K562 (cell line): ENCODE results near the gene ZNF862. TPM values are rescaled to one million over a fixed set of nuclear protein-coding genes. Genes with fewer than 3 reads are reported as not detected.
A peak's percentile ranks its signal among the peaks of the same experiment; 100 is the strongest.

Source experiments
- ATAC-seq: fragments of 200-7000 bp; cut with Tn5 transposase; 3 replicates; pipeline ENCODE4 v1.9.1; 2020; ENCODE audit warnings: moderate library complexity
- BruUV-seq: library from RNA; stranded (reverse); fragments of 400-500 nt; replicated peaks from 2 replicates; lab custom pipeline; 2021; lab: Mats Ljungman, UMichigan
- CTCF ChIA-PET: fragments of 300-600 bp; formaldehyde crosslinking; extraction: SDS; loops from one replicate; lab custom pipeline; 2021; ENCODE audit warnings: low intra/inter-chr PET ratio; lab: Yijun Ruan, JAX
- POLR2A ChIA-PET: fragments of 300-600, 350-650 bp; sonication (Branson Sonifier 250); formaldehyde crosslinking; extraction: SDS; loops from one replicate; lab custom pipeline; 2021; ENCODE audit warnings: antibody characterized with exemption, inconsistent platforms; lab: Yijun Ruan, JAX
- DNase-seq, 4 experiments: peaks; one replicate each; pipeline versions ENCODE4 v3.0.0 to v3.0.0-alpha.2; 2011 to 2018; ENCODE audit warnings: low spot score in 3 of 4, mixed read lengths in 3 of 4; ENCODE audit errors: extremely low read depth in 1 of 4
- FAIRE-seq: peaks from 2 replicates; lab custom pipeline; 2011; peaks lifted over from hg19 to GRCh38; lab: Jason Lieb, UNC
- H2AFZ ChIP-seq: 2 replicates; pipeline ENCODE4 v1.6.0; 2011; ENCODE audit warnings: low read depth, low read length, control low read depth, inconsistent platforms
- H3K27ac ChIP-seq: fragments of 200-600 bp; 3 replicates; pipeline ENCODE4 v1.8.0; 2011; ENCODE audit warnings: low read depth, mild to moderate bottlenecking, control low read depth, inconsistent platforms, low read length, moderate library complexity, mixed read lengths; ENCODE audit errors: extremely low read depth
- H3K27me3 ChIP-seq, 2 experiments: fragments of 300-600 bp in 1 of 2; 2 replicates in 1 of 2; 3 replicates in 1 of 2; pipeline versions ENCODE4 v1.6.0 to v1.8.0; 2011; ENCODE audit warnings: inconsistent platforms in 2 of 2, low read length in 2 of 2, mild to moderate bottlenecking in 1 of 2, mixed read lengths in 1 of 2, moderate library complexity in 1 of 2; ENCODE audit not compliant: control insufficient read depth in 2 of 2, insufficient read depth in 2 of 2
- H3K36me3 ChIP-seq: fragments of 300-600 bp; 3 replicates; pipeline ENCODE4 v1.8.0; 2011; ENCODE audit warnings: mild to moderate bottlenecking, low read length, inconsistent platforms; ENCODE audit not compliant: control insufficient read depth, insufficient read depth
- H3K4me1 ChIP-seq, 2 experiments: fragments of 200-600 bp in 1 of 2; replicated peaks in 1 of 2; 2 replicates in 1 of 2; 3 replicates in 1 of 2; pipeline versions ENCODE4 v1.5.1 to v1.8.0; 2011; ENCODE audit warnings: inconsistent platforms in 2 of 2, low read length in 2 of 2, mild to moderate bottlenecking in 1 of 2, mixed read lengths in 1 of 2, moderate library complexity in 1 of 2; ENCODE audit not compliant: control insufficient read depth in 2 of 2, insufficient read depth in 2 of 2
- H3K4me2 ChIP-seq: 2 replicates; pipeline ENCODE4 v1.6.1; 2011; ENCODE audit warnings: low read length, control low read depth, inconsistent platforms, mixed read lengths; ENCODE audit not compliant: insufficient read depth
- H3K4me3 ChIP-seq: fragments of 200-600 bp; sonication (generic), shearing (Covaris generic); 2 replicates; pipeline ENCODE4 v1.5.1; 2016; ENCODE audit warnings: control low read depth, inconsistent platforms
- H3K79me2 ChIP-seq: fragments of 200-600 bp; 3 replicates; pipeline ENCODE4 v1.8.0; 2011; ENCODE audit warnings: low read length, inconsistent platforms; ENCODE audit not compliant: control insufficient read depth, insufficient read depth
- H3K9ac ChIP-seq, 2 experiments: 2 replicates each; pipeline versions ENCODE4 v1.6.0 to v1.6.1; 2011; ENCODE audit warnings: low read depth in 2 of 2, low read length in 2 of 2, control low read depth in 1 of 2, inconsistent platforms in 1 of 2, mild to moderate bottlenecking in 1 of 2, mixed read lengths in 1 of 2; ENCODE audit not compliant: insufficient read depth in 1 of 2
- H3K9me1 ChIP-seq: one replicate; pipeline ENCODE4 v1.6.0; 2011; ENCODE audit warnings: inconsistent platforms, mild to moderate bottlenecking, low read length, moderate library complexity; ENCODE audit not compliant: control insufficient read depth, insufficient read depth
- H3K9me3 ChIP-seq: replicated peaks from 2 replicates; pipeline ENCODE4 v1.5.1; 2011; ENCODE audit warnings: low read depth, low read length, inconsistent platforms; ENCODE audit not compliant: control insufficient read depth, insufficient read depth
- H4K20me1 ChIP-seq: replicated peaks from 2 replicates; pipeline ENCODE4 v1.6.1; 2011; ENCODE audit warnings: low read length, inconsistent platforms, mixed read lengths; ENCODE audit not compliant: control insufficient read depth, insufficient read depth
- NR1H2 ChIP-seq: sonication (generic); formaldehyde crosslinking; IDR thresholded peaks from 2 replicates; pipeline ENCODE4 v1.4.0; 2020; ENCODE audit warnings: mild to moderate bottlenecking, missing genetic modification reagents
- WGBS: fragments of 100-300 bp; shearing (Covaris generic); methylation state at CpG from one replicate; pipeline ENCODE4 v1.1.6; 2016; ENCODE audit warnings: low coverage, mixed read lengths; ENCODE audit not compliant: insufficient coverage; ENCODE audit errors: missing lambda C conversion rate; 5-methylcytosine and 5-hydroxymethylcytosine counted together
- in situ Hi-C: fragments of 300-500 bp; cut with MboI; formaldehyde crosslinking; loops from 4 replicates; pipeline ENCODE4 v1.15.0; 2018; ENCODE audit warnings: inconsistent platforms, mixed read lengths
- intact Hi-C: fragments of 100-400 bp; cut with micrococcal nuclease; formaldehyde crosslinking; loops from 2 replicates; pipeline ENCODE4 v1.14.2; 2022
- polyA plus RNA-seq, 8 experiments: library from polyadenylated mRNA; depleted of rRNA in 4 of 8; stranded (reverse) in 5 of 8; unstranded in 3 of 8; fragments of >200 nt; fragmentation: Nextera tagmentation in 2 of 8; fragmentation: Illumina TruSeq in 1 of 8; extraction: Ambion mirVana in 2 of 8; extraction: Trizol in 1 of 8; gene quantifications; 2 replicates each; pipeline versions ENCODE4 v1.2.1 to v1.2.3, GENCODE V29; 2011 to 2014; ENCODE audit warnings: inconsistent platforms in 1 of 8, missing spikeins in 1 of 8
- total RNA-seq, 7 experiments: library from RNA; depleted of rRNA in 6 of 7; stranded (reverse); fragments of >200 nt in 6 of 7; fragmentation: Illumina TruSeq in 2 of 7; extraction: Trizol in 2 of 7; gene quantifications; 2 replicates each; pipeline versions ENCODE4 v1.2.1 to v1.2.3, GENCODE V29; 2011 to 2021; ENCODE audit warnings: low replicate concordance in 1 of 7
- TF ChIP-seq, protein P1 (sequence below): sonication (generic); formaldehyde crosslinking; IDR thresholded peaks from 2 replicates; pipeline ENCODE4 v1.8.0; 2022; ENCODE audit warnings: missing genetic modification reagents, mild to moderate bottlenecking, moderate library complexity, borderline replicate concordance

Gene ZNF862
- total and polyA plus RNA-seq, 9 of the 15 experiments (the other 6 are each of a cell fraction or from before 2014, with no cell fraction given), result 1.1 to 3.9 (median 2.6) TPM

DNA sequence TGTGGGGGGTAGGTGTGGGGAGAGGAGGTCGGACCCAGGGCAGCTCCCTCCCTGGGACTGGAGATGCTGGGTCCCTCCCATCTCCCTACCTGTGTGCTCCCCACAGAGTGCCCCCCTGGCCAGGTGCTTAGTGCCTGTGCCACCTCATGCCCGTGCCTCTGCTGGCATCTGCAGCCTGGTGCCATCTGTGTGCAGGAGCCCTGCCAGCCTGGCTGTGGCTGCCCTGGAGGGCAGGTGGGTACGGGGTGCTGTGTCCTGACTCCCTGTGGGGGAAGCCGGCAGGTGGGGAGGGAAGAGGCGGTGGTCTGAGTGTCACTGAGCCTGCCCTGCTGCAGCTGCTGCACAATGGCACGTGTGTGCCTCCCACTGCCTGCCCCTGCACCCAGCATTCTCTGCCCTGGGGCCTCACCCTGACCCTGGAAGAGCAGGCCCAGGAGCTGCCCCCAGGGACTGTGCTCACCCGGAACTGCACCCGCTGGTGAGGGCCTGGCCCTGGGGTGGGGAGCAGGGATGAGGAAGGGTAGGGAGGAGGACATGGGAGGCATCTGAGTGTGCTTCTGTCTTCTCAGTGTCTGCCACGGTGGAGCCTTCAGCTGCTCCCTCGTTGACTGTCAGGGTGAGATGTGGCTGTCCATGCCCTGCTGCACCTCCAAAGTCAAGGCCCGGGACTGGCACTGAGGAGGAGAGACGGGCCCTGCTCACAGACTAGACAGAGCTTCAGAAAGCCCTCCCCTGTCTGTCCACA lies 11.7 kb upstream of the ZNF862 start:
- no peaks in the 10 kb centered on the region for H3K79me2 ChIP-seq
- intact Hi-C loops (no loop called here), in situ Hi-C loops (no loop called here)
- no peaks in the 10 kb centered on the region for H3K9me3 ChIP-seq
- H3K4me1 ChIP-seq, result peaks cover 14 to 65% of the 10 kb centered on the region in 2 experiments
- H4K20me1 ChIP-seq, result peaks cover 32% of the 10 kb centered on the region
- no peak overlapping the region for H3K27ac ChIP-seq
- no peak for ATAC-seq
- no peak overlapping the region for H2AFZ ChIP-seq
- peaks cover 15 to 55% of the 10 kb centered on the region in 2 experiments; a peak in 4 of 5 replicates for H3K27me3 ChIP-seq
- TF ChIP-seq, protein P1, sequence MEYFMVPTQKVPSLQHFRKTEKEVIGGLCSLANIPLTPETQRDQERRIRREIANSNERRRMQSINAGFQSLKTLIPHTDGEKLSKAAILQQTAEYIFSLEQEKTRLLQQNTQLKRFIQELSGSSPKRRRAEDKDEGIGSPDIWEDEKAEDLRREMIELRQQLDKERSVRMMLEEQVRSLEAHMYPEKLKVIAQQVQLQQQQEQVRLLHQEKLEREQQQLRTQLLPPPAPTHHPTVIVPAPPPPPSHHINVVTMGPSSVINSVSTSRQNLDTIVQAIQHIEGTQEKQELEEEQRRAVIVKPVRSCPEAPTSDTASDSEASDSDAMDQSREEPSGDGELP (CRISPR knock-in tag), result 0 out of 2 replicates have a peak, but pooled peaks have one; percentile 16
- no peak for TF ChIP-seq NR1H2 (CRISPR knock-in tag)
- TF ChIP-seq, all 486 proteins: peak for 1
- no peak for DNase-seq
- ChIA-PET POLR2A (interaction anchor here (1.0 to 1.3 kb wide), 3 partner anchors 11 to 57 kb away, joined by 3 to 4 read pairs (median 4); partner anchors contain the start of gene ZNF862), CTCF (interaction anchor here (0.6 kb wide), 1 partner anchor 54 kb away, joined by 3 read pairs; no protein-coding TSS in a partner anchor)
- Histone ChIP-seq H3K36me3 (no peaks in the 10 kb centered on the region), H3K4me3 (no peak overlapping the region), H3K9ac (peak overlapping the region in 1 of 2 experiments; percentile 55; a peak in 1 of 4 replicates), H3K9me1 (peaks cover 5% of the 10 kb centered on the region), H3K4me2 (no peak overlapping the region)
- WGBS, result 8% methylated on average over 12 of the region's 12 CpGs
- no TSS peak for BruUV-seq
- FAIRE-seq, result no peak
